HTR-8/SVneo (cell line): Measurements from ENCODE around the gene SH3RF3.

ENCODE experiments used
- DNase-seq: peaks from one replicate; pipeline ENCODE4 v3.0.0; 2011; ENCODE audit warnings: low spot score, mixed read lengths; ENCODE audit not compliant: insufficient read length
- FAIRE-seq: peaks from 2 replicates; lab custom pipeline; 2011; peaks lifted over from hg19 to GRCh38; lab: Jason Lieb, UNC

SH3RF3 gene

GRCh38 chr2:109293663-109294062, 164.7 kb downstream of the SH3RF3 start:
- DNase-seq (no peak), FAIRE-seq (no peak)

GRCh38 chr2:109294523-109294922, 165.5 kb downstream of the SH3RF3 start:
- no peak for FAIRE-seq

GRCh38 chr2:109295070-109295780, 166.2 kb downstream of the SH3RF3 start:
- FAIRE-seq (no peak), DNase-seq (no peak)

More at GRCh38 chr2:109294523-109294922, 165.5 kb downstream of the SH3RF3 start:
- DNase-seq = no peak

GRCh38 chr2:109295781-109296117, 166.7 kb downstream of the SH3RF3 start:
- no peak for FAIRE-seq

GRCh38 chr2:109297566-109298490, 168.8 kb downstream of the SH3RF3 start:
- no peak for DNase-seq
- FAIRE-seq = no peak

More at GRCh38 chr2:109295781-109296117, 166.7 kb downstream of the SH3RF3 start:
- DNase-seq = no peak

- DNase-seq = no peak
- FAIRE-seq = no peak
Measured at GRCh38 chr2:109298851-109299250, 169.8 kb downstream of the SH3RF3 start.

- FAIRE-seq = no peak
- no peak for DNase-seq
Measured at GRCh38 chr2:109299536-109299935, 170.5 kb downstream of the SH3RF3 start.

GRCh38 chr2:109300582-109300981, 171.6 kb downstream of the SH3RF3 start:
- no peak for DNase-seq
- FAIRE-seq = no peak

DNA sequence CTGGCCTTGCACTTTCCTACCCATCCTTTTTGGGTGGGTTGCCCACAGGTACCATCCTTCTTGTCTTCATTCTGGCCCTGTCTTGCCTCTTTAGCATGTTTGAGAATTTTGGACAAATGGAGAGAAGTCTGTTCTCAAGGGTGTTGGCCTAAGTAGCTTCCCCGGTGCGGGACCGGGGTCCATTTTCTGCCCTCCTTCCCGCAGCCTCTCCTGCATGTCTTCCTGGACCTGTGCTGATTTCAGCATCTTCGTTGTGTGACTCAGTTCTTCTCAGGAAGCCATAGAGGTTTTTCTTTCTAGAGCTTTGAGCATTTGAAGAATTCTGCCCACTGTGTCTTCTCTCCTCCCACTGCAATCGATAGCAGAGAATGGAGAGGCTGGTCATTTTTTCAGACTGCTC, 172.7 kb downstream of the SH3RF3 start:
- DNase-seq (no peak), FAIRE-seq (no peak)

DNA sequence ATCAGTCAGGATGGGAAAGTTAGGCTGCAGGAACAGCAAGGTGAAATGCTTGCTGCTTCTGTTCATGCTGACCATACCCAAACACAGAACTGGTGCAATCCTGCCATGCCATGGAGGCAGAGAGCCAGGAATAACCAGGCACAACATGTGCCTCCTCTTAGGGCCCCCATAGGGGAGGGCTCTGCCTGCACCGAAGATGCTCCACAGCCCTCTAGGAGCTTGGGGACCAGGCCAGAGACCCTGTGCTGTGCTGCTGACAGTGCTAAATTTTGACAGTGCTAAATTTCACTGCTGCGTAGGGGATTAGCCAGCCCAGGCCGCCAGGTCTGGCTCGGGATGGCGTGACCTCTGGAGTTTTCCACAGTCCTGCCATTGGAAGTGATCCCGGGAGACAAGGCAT, 173.3 kb downstream of the SH3RF3 start:
- FAIRE-seq = no peak
- no peak for DNase-seq

GRCh38 chr2:109304242-109304641, 175.2 kb downstream of the SH3RF3 start:
- FAIRE-seq (no peak), DNase-seq (no peak)

- FAIRE-seq (no peak), DNase-seq (no peak)
Measured at GRCh38 chr2:109304731-109305470, 175.9 kb downstream of the SH3RF3 start.

GRCh38 chr2:109305490-109306167, 176.6 kb downstream of the SH3RF3 start:
- FAIRE-seq = no peak
- no peak for DNase-seq

- no peak for DNase-seq
- FAIRE-seq = no peak
Measured at GRCh38 chr2:109306190-109306589, 177.2 kb downstream of the SH3RF3 start.

- FAIRE-seq = no peak
- no peak for DNase-seq
Measured at GRCh38 chr2:109311771-109312170, 182.8 kb downstream of the SH3RF3 start.

- DNase-seq (no peak), FAIRE-seq (no peak)
Measured at GRCh38 chr2:109312902-109313301, 183.9 kb downstream of the SH3RF3 start.

DNA sequence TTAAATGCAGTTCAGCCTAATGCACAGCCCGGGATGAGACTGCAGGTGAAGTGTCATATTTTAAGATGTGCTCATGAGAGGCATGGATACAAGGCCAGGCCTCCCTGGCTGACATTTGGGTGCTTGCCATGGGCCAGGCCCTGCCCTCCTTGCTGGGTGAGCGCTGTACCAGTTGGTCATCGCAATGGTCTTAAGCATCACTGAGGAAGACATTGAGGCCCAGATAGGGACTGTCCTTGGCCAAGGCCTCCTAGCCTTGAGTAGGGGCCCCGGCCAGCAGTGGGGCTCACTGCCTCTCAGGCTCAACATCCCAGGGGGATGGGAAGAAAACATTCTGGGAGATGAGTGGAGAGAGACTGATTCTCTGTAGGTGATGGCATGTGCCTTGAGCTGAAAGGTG, 184.3 kb downstream of the SH3RF3 start:
- FAIRE-seq = no peak
- no peak for DNase-seq

DNA sequence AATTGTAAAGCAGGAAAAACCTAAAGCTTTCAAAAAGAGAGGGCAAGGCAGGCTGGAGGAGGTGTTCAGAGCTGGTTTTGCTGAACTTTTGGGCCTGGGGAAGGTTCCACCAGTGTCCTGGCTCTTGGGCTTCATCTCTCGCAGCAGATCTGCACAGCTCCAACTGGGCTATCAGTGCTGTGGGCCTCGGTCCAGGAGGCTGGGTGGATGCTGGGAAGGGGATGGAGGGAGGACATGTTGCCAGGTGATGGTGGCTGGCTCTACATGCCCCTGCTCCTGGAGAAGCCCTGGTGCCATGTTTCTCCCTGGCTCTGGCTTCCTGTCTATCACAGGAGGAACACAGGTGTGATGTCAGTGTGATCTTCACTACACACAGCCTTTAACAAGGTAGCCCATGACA, 187.1 kb downstream of the SH3RF3 start:
- no peak for FAIRE-seq

GRCh38 chr2:109317471-109318095, 188.6 kb downstream of the SH3RF3 start:
- FAIRE-seq (no peak), DNase-seq (no peak)

More for the DNA sequence above, 187.1 kb downstream of the SH3RF3 start:
- no peak for DNase-seq
